DMS114 treated with DMSO at 0.1 percent for 48 hours (cell line): ENCODE results near the gene ANKS1B.
"Not testable (repeated sequence)": the region's sequence is repeated elsewhere in the genome, so short reads cannot be mapped to it uniquely, and the experiment has no call there.

ENCODE experiments used
- DNase-seq: peaks from one replicate; lab custom pipeline; 2025; ENCODE audit not compliant: unreplicated experiment; lab: John Stamatoyannopoulos, UW

The ANKS1B gene

GRCh38 chr12:99984271-99985128 lies at the start of gene ANKS1B:
Gene ANKS1B, minus strand, starts transcription at chr12:99984936. Its CDS starts 699 bp downstream, at chr12:99984237.
- peak; percentile 55 for DNase-seq

GRCh38 chr12:100031836-100032235 lies 47.1 kb upstream of the ANKS1B start:
- no peak for DNase-seq

GRCh38 chr12:100027671-100028070 lies 42.9 kb upstream of the ANKS1B start:
- DNase-seq = no peak

GRCh38 chr12:100026241-100026640 lies 41.5 kb upstream of the ANKS1B start:
- no peak for DNase-seq

GRCh38 chr12:100024974-100025555 lies 40.3 kb upstream of the ANKS1B start:
- DNase-seq = no peak

- no peak for DNase-seq
Observed at GRCh38 chr12:100020370-100020769, 35.6 kb upstream of the ANKS1B start.

- DNase-seq = no peak
Observed at GRCh38 chr12:100017056-100017455, 32.3 kb upstream of the ANKS1B start.

- DNase-seq = not testable (repeated sequence)
Observed at GRCh38 chr12:100016304-100016703, 31.6 kb upstream of the ANKS1B start.

- DNase-seq = not testable (repeated sequence)
Observed at GRCh38 chr12:100005846-100006245, 21.1 kb upstream of the ANKS1B start.

GRCh38 chr12:99997806-99998205 lies 13.1 kb upstream of the ANKS1B start:
- DNase-seq = no peak

GRCh38 chr12:99996095-99996494 lies 11.4 kb upstream of the ANKS1B start:
- no peak for DNase-seq

- no peak for DNase-seq
Observed at GRCh38 chr12:99985631-99986030, 895 bp upstream of the ANKS1B start.

- DNase-seq = peak; percentile 49
Observed at GRCh38 chr12:99985129-99985570, 414 bp upstream of the ANKS1B start.

GRCh38 chr12:99983456-99984258 lies 1.1 kb downstream of the ANKS1B start:
- no peak for DNase-seq

- DNase-seq = no peak
Observed at GRCh38 chr12:99981639-99982190, 3.0 kb downstream of the ANKS1B start.

GRCh38 chr12:99979471-99979870 lies 5.3 kb downstream of the ANKS1B start:
- DNase-seq = no peak

- no peak for DNase-seq
Observed at GRCh38 chr12:99978152-99978551, 6.6 kb downstream of the ANKS1B start.

GRCh38 chr12:99977550-99977949 lies 7.2 kb downstream of the ANKS1B start:
- DNase-seq = no peak

- DNase-seq = no peak
Observed at GRCh38 chr12:99976762-99977161, 8.0 kb downstream of the ANKS1B start.

GRCh38 chr12:99975321-99975720 lies 9.4 kb downstream of the ANKS1B start:
- no peak for DNase-seq

GRCh38 chr12:99974146-99974545 lies 10.6 kb downstream of the ANKS1B start:
- DNase-seq = no peak
